HG02623 (cell line): ENCODE measurements around the gene MAGEA2B.
"Not testable (repeated sequence)": the region's sequence is repeated elsewhere in the genome, so short reads cannot be mapped to it uniquely, and the experiment has no call there.

Experiments used
- ATAC-seq: cut with Tn5 transposase; IDR thresholded peaks from one replicate; pipeline ENCODE4 v1.9.1; 2021; ENCODE audit warnings: moderate library complexity; ENCODE audit not compliant: unreplicated experiment

MAGEA2B gene

DNA sequence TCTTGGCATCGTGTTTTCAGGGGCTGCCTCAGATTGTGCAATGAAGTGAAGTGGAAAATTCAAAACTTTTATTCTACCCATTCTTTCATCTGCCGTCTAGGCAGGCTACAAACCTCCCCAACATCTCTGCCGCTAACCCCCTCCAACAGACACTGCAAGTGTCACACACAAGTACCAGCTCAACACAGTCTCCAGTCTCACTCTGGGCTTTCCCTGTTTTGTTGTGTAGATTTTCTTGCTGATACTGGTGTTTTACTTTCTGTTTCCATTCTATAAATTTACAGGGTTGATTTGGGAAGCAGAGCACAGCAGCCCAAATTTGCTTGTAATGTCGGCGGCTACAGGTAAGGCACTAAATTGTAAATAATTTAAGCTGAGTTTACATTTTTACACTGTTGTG is 40.4 kb downstream of the MAGEA2B start:
- ATAC-seq: not testable (repeated sequence)

GRCh38 chrX:152758918-152759317 is 44.5 kb downstream of the MAGEA2B start, which contains the start of gene CSAG3:
TSS of gene CSAG3 (plus strand) at chrX:152759218.
- not testable (repeated sequence) for ATAC-seq

DNA sequence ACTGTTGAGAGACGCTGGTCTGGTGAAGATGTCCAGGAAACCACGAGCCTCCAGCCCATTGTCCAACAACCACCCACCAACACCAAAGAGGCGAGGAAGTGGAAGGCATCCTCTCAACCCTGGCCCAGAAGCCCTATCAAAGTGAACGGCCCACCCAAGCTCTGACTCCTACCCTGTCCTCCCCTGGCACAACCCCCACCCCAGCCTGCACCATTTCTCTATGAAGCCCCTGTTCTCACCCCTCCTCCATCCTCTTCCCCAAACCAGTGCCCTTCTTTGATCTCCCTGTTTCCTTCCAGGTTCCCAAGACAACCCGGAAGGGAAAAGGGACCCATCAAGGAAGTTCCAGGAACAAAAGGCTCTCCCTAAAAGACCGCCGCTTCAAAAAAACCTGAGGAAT is 45.1 kb downstream of the MAGEA2B start:
- ATAC-seq: not testable (repeated sequence)

DNA sequence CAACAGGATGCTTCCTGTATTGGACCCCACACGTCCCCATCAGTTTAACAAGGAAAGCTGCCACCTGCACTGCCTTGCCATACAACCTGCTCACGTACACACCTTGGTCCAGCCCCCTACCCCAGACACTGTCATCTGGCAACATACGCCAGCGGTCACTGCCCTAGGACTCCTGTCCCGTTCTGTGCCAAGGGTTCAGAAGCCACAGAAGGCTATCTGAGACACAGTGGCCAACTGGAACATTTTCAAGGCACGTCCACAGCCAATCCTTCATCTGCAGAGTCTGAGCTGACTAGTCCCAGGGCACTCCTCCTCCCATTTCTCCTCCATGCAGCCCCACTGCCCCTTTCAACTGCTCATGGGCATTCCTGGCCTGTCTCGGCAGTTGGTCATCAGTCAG is 47.2 kb downstream of the MAGEA2B start:
- ATAC-seq: not testable (repeated sequence)

GRCh38 chrX:152766562-152766961 is 52.1 kb downstream of the MAGEA2B start:
- not testable (repeated sequence) for ATAC-seq
